Keratinocyte (primary cell): ENCODE measurements around the gene TRIM38. TPM values are rescaled to one million over a fixed set of nuclear protein-coding genes. Genes with fewer than 3 reads are reported as not detected.

Source experiments
- DNase-seq: peaks from one replicate; pipeline ENCODE4 v3.0.0-alpha.2; 2011; ENCODE audit warnings: low read depth, missing footprints, low spot score
- FAIRE-seq: peaks from 2 replicates; lab custom pipeline; 2011; peaks lifted over from hg19 to GRCh38; lab: Jason Lieb, UNC
- H2AFZ ChIP-seq: 2 replicates; pipeline ENCODE4 v1.6.0; 2012; ENCODE audit warnings: low read length, control low read depth, inconsistent platforms; ENCODE audit not compliant: control insufficient read depth
- H3K27ac ChIP-seq: 2 replicates; pipeline ENCODE4 v1.5.1; 2011; ENCODE audit warnings: low read length; ENCODE audit not compliant: control insufficient read depth, insufficient read depth
- H3K27me3 ChIP-seq: 3 replicates; pipeline ENCODE4 v1.6.0; 2011; ENCODE audit warnings: low read length; ENCODE audit not compliant: control insufficient read depth, insufficient read depth; ENCODE audit errors: extremely low read depth
- H3K36me3 ChIP-seq, 2 experiments: 2 replicates in 1 of 2; 3 replicates in 1 of 2; pipeline ENCODE4 v1.5.1; 2011; ENCODE audit warnings: low read length in 2 of 2, mild to moderate bottlenecking in 1 of 2; ENCODE audit not compliant: control insufficient read depth in 2 of 2, insufficient read depth in 2 of 2; ENCODE audit errors: extremely low read depth in 1 of 2
- H3K4me1 ChIP-seq: 3 replicates; pipeline ENCODE4 v1.5.1; 2011; ENCODE audit warnings: low read length; ENCODE audit not compliant: control insufficient read depth, insufficient read depth; ENCODE audit errors: extremely low read depth
- H3K4me2 ChIP-seq: 3 replicates; pipeline ENCODE4 v1.6.0; 2011; ENCODE audit warnings: low read depth, low read length; ENCODE audit not compliant: control insufficient read depth, insufficient read depth; ENCODE audit errors: extremely low read depth
- H3K4me3 ChIP-seq, 3 experiments: fragments of 200-600 bp in 1 of 3; sonication (generic) in 1 of 3; 2 replicates in 2 of 3; 3 replicates in 1 of 3; pipeline ENCODE4 v1.5.1; 2011 to 2016; ENCODE audit warnings: low read length in 3 of 3, mild to moderate bottlenecking in 3 of 3, control low read depth in 2 of 3, inconsistent platforms in 1 of 3, low read depth in 1 of 3, mixed read lengths in 1 of 3, mixed run types in 1 of 3, moderate library complexity in 1 of 3; ENCODE audit not compliant: control insufficient read depth in 2 of 3, insufficient read depth in 2 of 3; ENCODE audit errors: extremely low read depth in 1 of 3
- H3K79me2 ChIP-seq: 2 replicates; pipeline ENCODE4 v1.6.0; 2012; ENCODE audit warnings: low read length; ENCODE audit not compliant: control insufficient read depth, insufficient read depth
- H3K9ac ChIP-seq: 3 replicates; pipeline ENCODE4 v1.6.0; 2011; ENCODE audit warnings: low read length; ENCODE audit not compliant: control insufficient read depth, insufficient read depth; ENCODE audit errors: extremely low read depth
- H3K9me1 ChIP-seq: 3 replicates; pipeline ENCODE4 v1.6.0; 2011; ENCODE audit warnings: low read length; ENCODE audit not compliant: control insufficient read depth, insufficient read depth; ENCODE audit errors: extremely low read depth
- H3K9me3 ChIP-seq: 2 replicates; pipeline ENCODE4 v1.5.1; 2012; ENCODE audit warnings: low read depth, low read length; ENCODE audit not compliant: control insufficient read depth
- H4K20me1 ChIP-seq: 3 replicates; pipeline ENCODE4 v1.6.0; 2011; ENCODE audit warnings: low read length; ENCODE audit not compliant: control insufficient read depth, insufficient read depth; ENCODE audit errors: extremely low read depth
- EZH2 ChIP-seq: IDR thresholded peaks from one replicate; pipeline ENCODE4 v1.6.1; 2012; ENCODE audit warnings: inconsistent platforms, mild to moderate bottlenecking, low read length, moderate library complexity
- dilution Hi-C: fragments of 300-500 bp; cut with MboI; formaldehyde crosslinking; loops from one replicate; pipeline ENCODE4 v1.7.0; 2020; ENCODE audit warnings: low sequenced_read_pairs; ENCODE audit not compliant: extremely low pct_ligation_motif_present
- polyA plus RNA-seq, 5 experiments: library from polyadenylated mRNA; depleted of rRNA in 3 of 5; stranded (reverse) in 3 of 5; stranded (forward) in 1 of 5; unstranded in 1 of 5; fragments of >200 nt; gene quantifications; 1 replicate in 1 of 5; 2 replicates in 3 of 5; 3 replicates in 1 of 5; pipeline versions ENCODE4 v1.2.1 to v1.2.3, GENCODE V29; 2011 to 2012; ENCODE audit warnings: missing spikeins in 2 of 5, low read depth in 1 of 5, low replicate concordance in 1 of 5
- TF ChIP-seq, protein P1 (sequence below), 3 experiments: IDR thresholded peaks in 1 of 3; conservative IDR thresholded peaks in 1 of 3; optimal IDR thresholded peaks in 1 of 3; 2 replicates in 2 of 3; 3 replicates in 1 of 3; pipeline versions ENCODE3 to v1.5.1; 2011; ENCODE audit warnings: low read length in 3 of 3, mild to moderate bottlenecking in 3 of 3, moderate library complexity in 2 of 3, control low read depth in 1 of 3, inconsistent platforms in 1 of 3; ENCODE audit not compliant: insufficient read depth in 2 of 3; ENCODE audit errors: extremely low read depth in 1 of 3

TRIM38 gene
- polyA plus RNA-seq, 1 donor (not counting 4 experiments of a cell fraction or from before 2014, with no cell fraction given), result 7.8 TPM

DNA sequence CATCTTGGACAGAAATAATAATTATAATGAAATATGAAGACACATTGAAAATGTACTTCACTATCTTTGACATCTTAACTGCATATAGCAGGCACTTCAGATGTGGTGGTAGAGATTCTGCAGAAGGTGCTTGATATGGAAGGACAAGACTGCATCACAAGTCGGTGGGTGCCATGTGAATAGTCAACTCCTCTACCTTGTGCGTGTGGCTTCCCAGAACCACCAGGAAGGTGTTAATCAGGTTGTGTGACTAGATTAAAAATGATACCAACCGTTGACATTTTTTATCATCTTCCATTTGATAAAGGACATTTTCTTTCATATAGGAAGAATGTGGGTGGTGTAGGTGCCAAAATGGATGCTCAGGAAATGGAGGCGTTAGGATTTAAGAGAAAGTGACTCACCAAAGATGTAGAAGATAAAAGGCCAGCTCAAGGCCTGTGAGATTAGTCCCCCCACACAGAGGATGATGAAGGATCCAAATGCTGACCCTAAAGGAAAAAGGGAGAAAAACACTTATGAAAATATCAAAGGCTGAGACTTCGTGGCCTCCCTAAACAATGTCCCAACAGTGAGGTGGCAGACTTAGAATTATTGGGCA is 44.4 kb upstream of the TRIM38 start:
- dilution Hi-C loops, result no loop called here
- Histone ChIP-seq H3K36me3 (no peaks in the 10 kb centered on the region), H3K79me2 (no peaks in the 10 kb centered on the region), H4K20me1 (no peaks in the 10 kb centered on the region), H3K4me3 (no peak overlapping the region), H3K4me1 (no peaks in the 10 kb centered on the region), H2AFZ (no peak overlapping the region), H3K27ac (no peak overlapping the region), H3K9me3 (no peaks in the 10 kb centered on the region), H3K9ac (no peak overlapping the region), H3K4me2 (no peak overlapping the region), H3K9me1 (no peaks in the 10 kb centered on the region), H3K27me3 (no peaks in the 10 kb centered on the region)
- FAIRE-seq (no peak), DNase-seq (no peak)
- TF ChIP-seq, protein P1, sequence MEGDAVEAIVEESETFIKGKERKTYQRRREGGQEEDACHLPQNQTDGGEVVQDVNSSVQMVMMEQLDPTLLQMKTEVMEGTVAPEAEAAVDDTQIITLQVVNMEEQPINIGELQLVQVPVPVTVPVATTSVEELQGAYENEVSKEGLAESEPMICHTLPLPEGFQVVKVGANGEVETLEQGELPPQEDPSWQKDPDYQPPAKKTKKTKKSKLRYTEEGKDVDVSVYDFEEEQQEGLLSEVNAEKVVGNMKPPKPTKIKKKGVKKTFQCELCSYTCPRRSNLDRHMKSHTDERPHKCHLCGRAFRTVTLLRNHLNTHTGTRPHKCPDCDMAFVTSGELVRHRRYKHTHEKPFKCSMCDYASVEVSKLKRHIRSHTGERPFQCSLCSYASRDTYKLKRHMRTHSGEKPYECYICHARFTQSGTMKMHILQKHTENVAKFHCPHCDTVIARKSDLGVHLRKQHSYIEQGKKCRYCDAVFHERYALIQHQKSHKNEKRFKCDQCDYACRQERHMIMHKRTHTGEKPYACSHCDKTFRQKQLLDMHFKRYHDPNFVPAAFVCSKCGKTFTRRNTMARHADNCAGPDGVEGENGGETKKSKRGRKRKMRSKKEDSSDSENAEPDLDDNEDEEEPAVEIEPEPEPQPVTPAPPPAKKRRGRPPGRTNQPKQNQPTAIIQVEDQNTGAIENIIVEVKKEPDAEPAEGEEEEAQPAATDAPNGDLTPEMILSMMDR (optimal IDR thresholded peaks at IDR 0.05 in 1 of 3, IDR thresholded peaks at IDR 0.05 in 1 of 3, conservative IDR thresholded peaks at IDR 0.05 in 1 of 3; ENCODE audit: extremely low read depth in 1 of 3, insufficient read depth in 2 of 3, low read length in 3 of 3), result no peak
- no peak for TF ChIP-seq EZH2

GRCh38 chr6:25919657-25920056 is 42.9 kb upstream of the TRIM38 start:
- dilution Hi-C loops, result no loop called here
- Histone ChIP-seq H3K4me3 (no peak overlapping the region), H4K20me1 (no peaks in the 10 kb centered on the region)

More at GRCh38 chr6:25919657-25920056, 42.9 kb upstream of the TRIM38 start:
- TF ChIP-seq, protein P1 (optimal IDR thresholded peaks at IDR 0.05 in 1 of 3, IDR thresholded peaks at IDR 0.05 in 1 of 3, conservative IDR thresholded peaks at IDR 0.05 in 1 of 3; ENCODE audit: extremely low read depth in 1 of 3, insufficient read depth in 2 of 3, low read length in 3 of 3), result no peak
- TF ChIP-seq EZH2, result no peak
- Histone ChIP-seq H3K9ac (no peak overlapping the region), H3K4me1 (no peaks in the 10 kb centered on the region), H3K4me2 (no peak overlapping the region), H2AFZ (no peak overlapping the region), H3K27ac (no peak overlapping the region), H3K9me3 (no peaks in the 10 kb centered on the region), H3K79me2 (no peaks in the 10 kb centered on the region), H3K9me1 (no peaks in the 10 kb centered on the region), H3K27me3 (no peaks in the 10 kb centered on the region), H3K36me3 (no peaks in the 10 kb centered on the region)
- FAIRE-seq (no peak), DNase-seq (no peak)
